GM21723 (cell line): ENCODE data around the gene PRKCH.

Experiments used
- ATAC-seq: cut with Tn5 transposase; IDR thresholded peaks from one replicate; pipeline ENCODE4 v1.9.1; 2021; ENCODE audit warnings: mild to moderate bottlenecking, moderate library complexity; ENCODE audit not compliant: unreplicated experiment

PRKCH gene

DNA sequence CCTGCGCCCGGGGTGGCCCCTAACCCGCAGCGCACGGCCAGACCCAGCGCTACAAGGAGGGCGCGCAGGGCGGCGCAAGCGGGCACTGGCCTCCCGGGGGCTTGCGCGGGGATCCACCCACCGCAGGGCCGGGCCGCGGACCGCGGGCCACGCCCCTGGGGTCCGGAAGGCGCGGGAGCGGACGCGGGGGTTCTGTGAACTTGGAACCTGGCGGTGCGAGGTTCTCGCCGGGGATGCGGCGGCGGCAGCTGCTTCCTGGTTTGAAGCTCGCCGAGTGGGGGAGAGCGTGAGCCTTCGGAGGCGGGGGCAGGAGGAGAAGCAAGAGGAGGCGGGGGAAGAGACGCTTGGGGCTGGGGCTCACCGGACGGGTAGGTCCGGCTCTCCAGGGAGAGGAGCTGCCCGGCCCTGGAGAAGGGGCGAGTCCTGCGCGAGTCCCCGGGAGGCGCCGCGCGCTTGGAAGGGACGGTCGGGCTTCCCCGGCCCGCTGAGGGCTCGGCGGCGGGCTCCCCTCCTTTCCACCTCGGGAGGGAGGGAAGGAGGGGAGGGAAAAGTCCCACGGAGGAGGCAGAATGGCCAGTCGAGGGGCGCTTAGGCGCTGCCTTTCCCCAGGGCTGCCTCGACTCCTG is at the start of gene PRKCH:
PRKCH (plus strand) TSS at position 195 of the 626 bp plus-strand sequence. CDS start 523 bp downstream, outside the sequence.
- ATAC-seq, result peak; percentile 80

DNA sequence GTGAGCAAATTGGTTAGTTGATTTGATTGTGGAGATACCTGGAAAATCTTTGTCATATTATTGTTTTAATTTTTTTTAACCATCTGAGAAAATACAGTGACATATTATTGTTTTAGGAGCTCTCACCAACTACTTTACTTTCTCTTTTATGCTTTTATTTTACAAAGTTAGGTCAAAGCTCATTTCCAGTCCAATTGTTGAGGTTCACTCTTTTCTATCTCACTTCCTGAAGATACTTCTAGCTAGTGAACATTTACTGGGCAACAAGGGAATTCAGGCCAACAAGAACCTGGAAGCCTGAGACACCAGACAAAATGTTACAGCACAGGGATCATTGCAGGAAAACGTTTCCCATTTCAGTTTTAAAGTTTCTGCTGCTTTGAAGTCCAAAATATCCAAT is 44.1 kb upstream of the PRKCH start:
- no peak for ATAC-seq

DNA sequence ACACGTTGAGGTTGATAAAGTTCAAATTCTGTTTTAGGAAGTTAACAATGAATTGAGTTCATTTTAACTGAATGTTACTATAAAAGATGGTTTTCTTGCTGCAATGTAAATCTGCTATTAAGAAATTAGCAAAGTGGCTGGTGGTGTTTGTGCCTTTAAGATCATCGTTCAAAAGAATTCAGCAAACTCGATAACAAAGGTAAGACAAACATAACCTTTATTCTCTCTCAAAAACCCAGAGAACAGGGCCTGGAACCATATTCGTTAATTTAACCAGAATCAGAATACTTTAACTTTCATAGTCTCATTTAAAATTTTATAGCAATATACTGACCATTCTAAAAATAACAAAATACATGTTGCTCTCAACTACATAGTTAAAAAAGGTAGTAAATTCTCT is 43.6 kb upstream of the PRKCH start:
- no peak for ATAC-seq

DNA sequence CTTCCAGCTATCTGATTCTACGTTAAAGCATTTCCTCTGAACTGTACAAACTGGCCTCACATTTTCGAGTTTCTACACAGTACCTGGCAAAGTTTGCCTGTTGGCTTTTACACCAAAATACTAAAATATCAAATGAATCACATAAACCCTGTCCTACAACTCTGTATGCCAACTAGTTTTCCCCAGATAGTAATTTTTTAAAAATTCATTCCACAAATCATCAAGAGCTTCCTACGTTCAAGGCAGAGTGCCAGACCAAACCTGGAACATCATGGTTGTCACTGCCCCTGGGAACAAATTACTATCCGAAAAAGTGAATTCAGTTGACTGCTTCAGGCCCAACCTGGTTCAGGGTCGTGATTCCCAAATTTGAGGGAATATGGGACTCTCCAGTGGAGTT is 42.3 kb upstream of the PRKCH start:
- ATAC-seq, result no peak

DNA sequence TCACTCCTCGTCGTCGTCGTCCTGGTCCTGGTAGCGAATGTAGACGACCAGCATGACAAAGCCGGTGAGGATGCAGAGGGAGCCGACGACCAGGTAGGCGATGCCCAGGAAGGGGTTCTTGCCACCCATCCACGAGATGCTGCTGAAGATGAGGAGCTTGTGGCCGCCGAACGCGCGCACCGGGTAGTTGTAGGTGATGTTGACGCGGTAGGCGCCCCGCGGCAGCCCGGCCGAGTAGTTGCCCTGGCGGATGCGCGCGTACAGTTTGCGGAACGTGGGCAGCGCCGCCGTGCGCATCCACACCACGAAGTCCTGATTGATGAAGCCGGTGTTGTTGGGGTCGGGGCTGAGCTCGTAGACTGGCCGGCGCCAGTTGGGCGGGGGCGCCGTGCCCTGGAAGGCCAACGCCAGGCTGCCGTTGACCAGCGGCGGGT is 41.3 kb upstream of the PRKCH start:
- ATAC-seq, result no peak

DNA sequence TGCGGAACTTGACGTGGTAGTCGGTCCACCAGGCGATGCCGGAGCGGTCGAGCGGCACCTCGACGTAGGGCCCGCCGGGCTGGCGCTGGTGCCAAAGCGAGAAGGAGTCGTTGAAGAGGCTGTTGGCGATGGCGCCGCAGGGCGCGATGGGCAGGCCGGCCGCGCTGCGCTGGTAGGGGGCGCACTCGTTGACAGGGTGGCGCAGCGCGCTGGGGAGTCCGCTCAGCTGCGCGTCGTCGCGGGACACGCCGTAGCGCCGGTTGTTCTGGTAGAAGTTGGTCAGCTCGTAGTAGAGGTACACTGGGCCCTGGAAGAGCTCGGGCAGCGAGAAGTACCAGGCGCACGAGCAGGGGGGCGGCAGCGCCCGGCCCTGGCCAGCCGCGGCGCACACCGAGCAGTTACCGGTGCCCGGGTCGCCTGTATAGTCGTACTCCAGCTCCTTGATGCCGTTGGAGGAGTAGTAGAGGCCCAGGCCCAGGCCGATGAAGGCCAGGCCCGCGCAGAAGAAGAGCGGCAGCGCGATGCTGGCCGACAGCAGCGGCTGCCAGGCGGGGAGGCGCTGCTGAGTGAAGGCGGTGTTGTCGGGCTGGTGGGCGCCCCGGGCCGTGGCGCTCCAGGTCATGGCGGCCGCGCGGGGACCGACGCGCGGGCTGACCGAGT is 40.7 kb upstream of the PRKCH start:
- ATAC-seq, result no peak

DNA sequence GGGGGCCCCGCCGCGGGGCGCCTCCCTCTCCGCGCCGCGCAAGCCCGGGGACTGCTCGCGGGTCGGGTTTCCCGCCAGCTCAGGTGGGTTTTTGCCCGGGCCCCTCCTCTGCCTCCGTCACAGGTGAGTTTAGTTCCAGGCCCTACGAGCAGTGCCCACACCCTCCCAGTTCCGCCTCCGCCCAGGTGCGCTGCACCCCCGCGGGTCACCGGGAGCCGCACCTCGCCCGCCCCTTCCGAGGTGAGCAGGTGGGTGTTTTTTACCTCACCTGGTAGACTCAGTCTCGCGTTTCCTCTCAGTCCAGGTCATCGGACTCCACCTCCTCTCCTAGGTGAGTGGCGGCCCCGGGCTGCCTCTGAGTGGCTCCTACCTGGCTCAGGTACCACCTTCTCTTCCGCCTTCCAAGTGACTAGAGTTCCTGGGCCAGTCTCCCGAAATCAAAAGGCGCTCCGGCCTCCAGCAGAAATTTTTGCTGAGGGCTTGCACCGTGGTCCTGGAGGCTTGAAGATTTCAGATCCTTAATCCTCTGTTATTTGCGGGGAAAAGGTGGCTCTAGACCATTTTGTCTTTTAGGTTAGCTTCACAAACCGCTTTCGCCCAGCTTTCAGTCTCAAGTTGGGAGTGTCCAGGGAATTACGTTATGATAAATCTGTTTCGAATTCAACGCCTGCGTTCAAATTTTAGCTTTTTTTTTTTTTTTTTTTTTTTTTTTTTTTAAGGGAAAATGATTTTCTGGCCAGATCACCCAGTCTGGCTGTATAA is 40.0 kb upstream of the PRKCH start, which contains the start of gene TMEM30B:
TMEM30B (minus strand) TSS at position 153 of the 762 bp plus-strand sequence. CDS start 191 bp downstream, outside the sequence.
- ATAC-seq, result no peak

DNA sequence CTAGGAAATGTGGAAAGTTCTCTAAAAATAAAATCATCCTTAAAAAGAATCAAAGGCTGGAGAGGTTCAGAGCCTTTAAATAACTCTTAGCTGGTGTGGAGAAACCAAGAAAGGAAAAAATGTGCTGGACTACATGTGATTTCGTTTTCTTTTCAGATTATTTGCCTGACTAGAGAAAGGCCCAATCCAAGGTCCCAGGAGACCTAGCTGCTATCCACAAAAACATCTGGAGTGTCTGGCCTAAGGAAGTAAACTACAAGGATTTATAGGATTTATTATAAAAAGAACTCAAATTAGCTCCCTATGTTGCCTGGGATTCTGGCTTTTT is 39.5 kb upstream of the PRKCH start:
- ATAC-seq, result no peak

DNA sequence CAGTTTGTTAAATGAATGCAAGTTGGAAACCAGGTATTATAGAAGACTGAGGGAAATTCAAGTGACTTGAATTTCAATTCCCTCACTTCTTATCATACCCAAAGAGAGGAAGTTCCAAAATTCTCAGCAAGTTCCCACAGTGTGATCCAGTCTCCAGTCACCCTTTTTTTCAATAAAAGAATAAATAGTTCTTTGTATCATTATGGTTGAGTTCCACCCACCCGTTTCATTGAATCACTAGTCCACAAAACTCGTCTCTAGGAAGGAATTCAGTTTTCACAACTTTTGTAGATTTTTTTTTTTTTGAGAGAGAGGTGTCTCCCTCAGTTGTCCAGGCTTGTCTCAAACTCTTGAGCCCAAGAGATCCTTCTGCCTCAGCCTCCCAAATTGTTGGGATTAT is 38.6 kb upstream of the PRKCH start:
- ATAC-seq, result no peak

DNA sequence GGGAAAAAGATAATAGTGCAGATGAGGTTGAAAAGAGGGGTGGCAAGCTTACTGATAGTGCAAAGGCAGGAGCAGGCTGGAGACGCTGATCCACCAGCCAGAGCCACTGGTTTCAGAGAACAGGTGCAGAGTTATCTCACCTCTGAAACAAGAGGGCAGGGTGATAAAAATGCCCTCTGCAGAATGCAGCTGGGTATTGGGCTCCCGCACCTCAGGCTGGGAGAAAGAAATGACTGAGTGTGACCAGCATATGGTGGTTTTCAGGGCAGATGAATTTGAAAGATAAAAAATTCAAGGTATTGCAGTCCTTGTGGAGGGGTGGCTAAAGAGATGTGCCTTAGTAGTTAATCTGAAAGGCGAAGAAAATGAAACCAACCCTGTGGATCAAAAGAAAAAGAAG is 37.4 kb upstream of the PRKCH start:
- no peak for ATAC-seq

DNA sequence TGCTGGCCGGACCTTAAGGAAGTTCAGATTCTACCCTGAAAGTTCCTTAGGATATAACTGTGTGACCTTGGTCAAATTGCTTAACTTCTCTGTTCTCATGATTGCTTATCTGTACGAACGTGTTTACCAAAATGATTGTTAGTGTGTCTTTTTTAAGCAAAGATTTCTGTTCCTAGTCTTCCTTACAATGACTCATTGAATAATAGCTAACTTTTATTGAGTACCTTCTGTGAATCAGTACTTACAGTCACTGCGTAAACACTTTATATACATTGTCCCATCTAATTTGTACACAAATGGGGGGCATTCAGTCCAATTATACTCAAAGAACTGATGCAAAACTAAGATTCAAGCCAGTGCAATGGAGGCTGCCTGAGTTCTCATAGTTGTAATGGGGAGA is 36.0 kb upstream of the PRKCH start:
- no peak for ATAC-seq

DNA sequence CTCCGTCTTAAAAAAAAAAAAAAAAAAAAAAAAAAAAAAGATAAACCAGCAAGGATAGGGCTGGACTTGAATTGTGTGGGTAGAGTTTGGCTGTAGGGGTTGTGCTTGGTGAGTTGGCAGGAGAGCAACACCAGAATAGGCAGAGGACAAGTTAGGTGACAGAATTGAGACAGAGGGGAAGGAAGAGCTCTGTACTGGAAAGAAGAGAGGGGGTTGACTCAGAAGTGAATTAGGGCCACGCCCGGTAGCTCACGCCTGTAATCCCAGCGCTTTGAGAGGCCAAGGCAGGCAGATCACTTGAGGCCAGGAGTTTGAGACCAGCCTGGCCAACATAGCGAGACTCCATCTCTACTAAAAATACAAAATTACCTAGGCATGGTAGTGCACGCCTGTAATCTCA is 34.2 kb upstream of the PRKCH start:
- ATAC-seq, result no peak

DNA sequence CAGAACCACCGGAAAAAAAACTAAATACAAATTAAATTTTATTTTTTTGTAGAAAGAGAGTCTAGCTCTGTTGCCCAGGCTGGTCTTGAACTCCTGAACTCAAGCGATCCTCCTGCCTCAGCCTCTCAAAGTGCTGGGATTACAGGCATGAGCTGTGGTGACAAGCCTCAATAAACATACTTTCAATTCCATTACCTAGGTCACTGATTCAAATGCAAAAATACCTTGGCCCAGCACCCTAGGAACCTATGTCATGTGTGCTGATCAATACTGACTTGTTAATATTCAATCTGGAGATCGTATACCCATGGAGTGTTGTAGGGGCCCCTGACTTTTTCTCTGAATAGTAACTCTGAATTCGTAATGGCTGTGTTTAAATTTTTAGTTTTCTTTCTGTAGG is 33.2 kb upstream of the PRKCH start:
- ATAC-seq, result no peak

DNA sequence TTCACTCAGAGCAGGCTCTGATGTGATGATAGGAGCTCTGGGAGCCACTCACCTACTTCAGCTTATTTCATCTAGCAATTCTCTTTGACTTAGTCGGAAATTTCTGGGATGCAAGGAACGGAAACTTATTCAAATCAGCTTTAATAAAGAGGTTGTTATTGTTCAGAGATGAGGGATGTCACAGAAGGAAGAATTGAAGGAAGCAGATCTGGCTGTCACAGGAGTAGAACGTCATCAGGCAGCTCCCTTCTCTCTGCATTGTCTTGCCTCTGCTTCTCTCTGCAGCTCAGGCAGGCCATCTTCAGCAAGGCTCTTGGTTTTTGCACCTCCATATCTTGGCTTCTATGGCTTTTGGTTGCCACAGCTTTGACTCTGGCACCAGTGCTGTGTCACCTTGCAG is 32.7 kb upstream of the PRKCH start:
- ATAC-seq, result no peak

DNA sequence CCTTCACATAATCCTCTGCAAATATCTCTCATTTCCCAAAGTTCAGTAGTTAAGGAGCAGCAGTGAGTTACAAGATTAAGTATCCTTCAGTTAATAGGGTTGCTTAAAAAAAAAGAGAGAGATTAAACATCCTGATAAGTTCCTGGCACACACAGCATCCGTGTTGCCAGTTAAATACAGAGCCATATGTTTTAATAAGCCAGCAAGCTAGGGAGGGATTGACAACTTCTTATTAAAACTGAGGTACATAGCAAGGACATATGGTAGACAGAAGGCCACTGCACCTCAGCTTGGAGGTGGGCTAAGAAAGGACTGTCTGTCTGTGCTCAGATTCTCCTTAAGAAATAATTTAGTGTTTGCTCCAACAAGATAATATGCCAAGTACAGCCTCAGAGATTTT is 30.7 kb upstream of the PRKCH start:
- ATAC-seq, result no peak

DNA sequence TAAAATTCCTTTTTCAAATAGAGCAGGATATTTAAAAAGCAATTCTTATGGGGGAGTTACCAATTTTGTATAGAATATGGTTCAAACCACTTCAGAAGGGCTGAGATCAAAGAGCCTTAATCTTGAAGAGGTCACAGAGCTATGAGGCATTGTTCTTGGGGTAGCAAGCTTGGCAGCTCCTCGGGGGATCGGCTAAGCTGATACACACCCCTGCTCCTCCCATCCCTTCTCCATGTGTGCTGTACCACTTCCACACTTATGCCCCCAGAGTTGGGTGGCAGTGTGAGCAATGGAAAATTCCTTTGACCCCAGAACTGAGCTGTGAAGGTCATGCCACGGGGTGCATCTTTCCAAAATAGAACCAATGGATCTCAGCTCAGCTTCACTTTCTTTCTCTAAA is 25.2 kb upstream of the PRKCH start:
- ATAC-seq, result no peak

DNA sequence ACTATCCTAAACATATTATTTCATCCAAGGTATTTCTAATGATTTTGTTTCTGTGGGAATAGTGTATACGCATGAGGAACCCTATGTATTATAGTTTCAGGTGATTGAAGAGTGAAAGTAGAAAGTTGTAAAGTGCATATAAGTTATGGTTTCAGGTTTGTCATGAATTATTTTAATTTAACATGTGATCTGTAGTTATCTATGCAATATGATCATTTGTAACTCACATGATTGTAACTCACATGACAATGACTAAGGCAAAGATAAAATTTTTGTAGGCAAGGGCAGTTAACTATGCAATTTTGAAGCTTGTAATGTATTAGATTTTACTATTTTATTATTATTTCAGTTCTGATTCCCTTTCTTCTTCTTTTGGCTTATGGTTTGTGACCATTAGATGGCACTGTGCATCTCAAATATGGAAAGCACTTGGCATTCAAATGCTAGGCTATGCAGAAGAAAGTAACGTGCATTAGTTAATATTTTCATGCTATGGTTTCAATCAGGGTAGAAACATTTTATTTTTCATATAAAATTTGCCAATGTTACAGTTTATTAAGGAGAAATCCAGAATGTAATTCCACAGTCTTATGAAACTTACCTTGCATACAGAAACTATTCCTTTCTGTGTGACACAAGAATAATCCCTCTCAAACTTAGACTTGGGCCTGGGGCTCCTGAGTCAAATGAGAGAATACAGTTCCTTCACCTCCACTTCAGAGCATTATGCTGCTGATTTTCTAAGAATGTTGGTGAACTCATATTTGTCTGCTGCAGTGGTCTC is 24.5 kb upstream of the PRKCH start:
- no peak for ATAC-seq

DNA sequence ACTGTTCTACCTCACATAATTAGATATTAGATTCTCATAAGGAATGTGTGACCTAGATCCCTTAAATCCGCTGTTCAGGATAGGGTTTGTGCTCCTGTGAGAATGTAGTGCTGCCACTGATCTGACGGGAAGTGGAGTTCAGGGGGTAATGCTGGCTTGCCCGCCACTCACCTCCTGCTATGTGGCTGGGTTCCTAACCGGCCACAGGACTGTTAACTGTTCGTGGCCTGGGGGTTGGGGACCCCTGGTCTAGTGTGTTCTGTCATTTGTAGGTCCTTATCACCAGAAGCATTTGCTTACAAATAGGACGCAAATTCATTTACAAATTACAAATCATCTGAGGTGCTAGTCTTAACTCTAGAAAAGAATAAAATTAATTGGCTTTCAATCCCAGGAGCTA is 23.8 kb upstream of the PRKCH start:
- ATAC-seq, result no peak

DNA sequence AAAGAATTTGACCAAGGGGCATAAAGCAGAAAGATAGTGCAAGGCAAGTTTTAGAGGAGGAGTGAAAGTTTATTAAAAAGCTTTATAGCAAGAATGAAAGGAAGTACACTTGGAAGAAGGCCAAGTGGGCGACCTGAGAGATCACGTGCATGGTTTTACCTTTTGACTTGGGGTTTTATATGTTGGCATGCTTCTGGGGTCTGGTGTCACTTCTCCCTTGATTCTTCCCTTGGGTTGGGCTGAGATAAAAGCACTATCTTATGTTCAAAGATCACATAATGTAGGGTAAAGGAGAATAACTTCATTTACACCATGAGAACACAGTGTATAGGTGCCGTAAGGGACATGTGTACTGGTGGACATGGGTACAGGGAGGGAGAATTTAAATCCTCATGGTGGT is 22.6 kb upstream of the PRKCH start:
- no peak for ATAC-seq

DNA sequence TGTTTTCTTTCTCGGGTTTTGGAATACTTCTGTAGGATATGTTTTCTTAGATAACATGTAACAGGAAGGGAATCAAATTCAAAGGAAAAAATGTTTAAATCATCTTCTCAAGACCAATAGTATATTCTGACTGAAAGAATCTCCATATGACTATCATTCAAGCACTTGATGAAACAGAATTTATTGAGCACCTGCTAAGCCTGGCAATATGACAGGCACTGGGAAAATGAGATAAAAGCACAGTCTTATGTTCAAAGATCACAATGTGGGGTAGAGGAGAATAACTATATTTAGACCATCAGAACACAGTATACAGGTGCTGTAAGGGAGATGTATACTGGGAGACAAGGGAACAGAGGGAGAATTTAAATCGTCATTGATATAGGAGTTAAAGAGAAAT is 21.2 kb upstream of the PRKCH start:
- ATAC-seq, result no peak

DNA sequence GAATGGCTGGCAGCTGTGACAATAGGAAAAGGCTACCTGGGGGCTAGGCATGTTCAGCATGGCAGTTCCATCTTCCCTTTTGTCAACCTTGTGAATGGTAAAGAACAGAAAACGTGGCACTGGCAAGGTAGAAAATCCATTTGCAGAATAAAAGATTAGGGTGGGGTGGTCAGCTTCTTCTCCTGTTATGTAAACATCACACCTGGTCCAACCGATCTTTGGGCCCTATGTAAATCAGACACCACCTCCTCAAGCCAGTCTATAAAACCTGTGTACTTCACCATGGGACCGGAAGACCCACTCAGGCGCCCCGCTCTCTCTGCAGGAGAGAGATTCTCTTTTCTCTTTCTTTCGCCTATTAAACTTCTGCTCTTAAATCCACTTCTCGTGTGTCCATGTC is 20.6 kb upstream of the PRKCH start:
- no peak for ATAC-seq
